K562 (cell line): ENCODE measurements around the gene ABR. TPM values are rescaled to one million over a fixed set of nuclear protein-coding genes. Genes with fewer than 3 reads are reported as not detected.

ENCODE experiments used
- ATAC-seq: fragments of 200-7000 bp; cut with Tn5 transposase; 3 replicates; pipeline ENCODE4 v1.9.1; 2020; ENCODE audit warnings: moderate library complexity
- BruUV-seq: library from RNA; stranded (reverse); fragments of 400-500 nt; replicated peaks from 2 replicates; lab custom pipeline; 2021; lab: Mats Ljungman, UMichigan
- CTCF ChIA-PET: fragments of 300-600 bp; formaldehyde crosslinking; extraction: SDS; loops from one replicate; lab custom pipeline; 2021; ENCODE audit warnings: low intra/inter-chr PET ratio; lab: Yijun Ruan, JAX
- POLR2A ChIA-PET: fragments of 300-600, 350-650 bp; sonication (Branson Sonifier 250); formaldehyde crosslinking; extraction: SDS; loops from one replicate; lab custom pipeline; 2021; ENCODE audit warnings: antibody characterized with exemption, inconsistent platforms; lab: Yijun Ruan, JAX
- DNase-seq, 4 experiments: peaks; one replicate each; pipeline versions ENCODE4 v3.0.0 to v3.0.0-alpha.2; 2011 to 2018; ENCODE audit warnings: low spot score in 3 of 4, mixed read lengths in 3 of 4; ENCODE audit errors: extremely low read depth in 1 of 4
- FAIRE-seq: peaks from 2 replicates; lab custom pipeline; 2011; peaks lifted over from hg19 to GRCh38; lab: Jason Lieb, UNC
- H2AFZ ChIP-seq: 2 replicates; pipeline ENCODE4 v1.6.0; 2011; ENCODE audit warnings: low read depth, low read length, control low read depth, inconsistent platforms
- H3K27ac ChIP-seq: fragments of 200-600 bp; 3 replicates; pipeline ENCODE4 v1.8.0; 2011; ENCODE audit warnings: low read depth, mild to moderate bottlenecking, control low read depth, inconsistent platforms, low read length, moderate library complexity, mixed read lengths; ENCODE audit errors: extremely low read depth
- H3K27me3 ChIP-seq, 2 experiments: fragments of 300-600 bp in 1 of 2; 2 replicates in 1 of 2; 3 replicates in 1 of 2; pipeline versions ENCODE4 v1.6.0 to v1.8.0; 2011; ENCODE audit warnings: inconsistent platforms in 2 of 2, low read length in 2 of 2, mild to moderate bottlenecking in 1 of 2, mixed read lengths in 1 of 2, moderate library complexity in 1 of 2; ENCODE audit not compliant: control insufficient read depth in 2 of 2, insufficient read depth in 2 of 2
- H3K36me3 ChIP-seq: fragments of 300-600 bp; 3 replicates; pipeline ENCODE4 v1.8.0; 2011; ENCODE audit warnings: mild to moderate bottlenecking, low read length, inconsistent platforms; ENCODE audit not compliant: control insufficient read depth, insufficient read depth
- H3K4me1 ChIP-seq, 2 experiments: fragments of 200-600 bp in 1 of 2; replicated peaks in 1 of 2; 2 replicates in 1 of 2; 3 replicates in 1 of 2; pipeline versions ENCODE4 v1.5.1 to v1.8.0; 2011; ENCODE audit warnings: inconsistent platforms in 2 of 2, low read length in 2 of 2, mild to moderate bottlenecking in 1 of 2, mixed read lengths in 1 of 2, moderate library complexity in 1 of 2; ENCODE audit not compliant: control insufficient read depth in 2 of 2, insufficient read depth in 2 of 2
- H3K4me2 ChIP-seq: 2 replicates; pipeline ENCODE4 v1.6.1; 2011; ENCODE audit warnings: low read length, control low read depth, inconsistent platforms, mixed read lengths; ENCODE audit not compliant: insufficient read depth
- H3K4me3 ChIP-seq: fragments of 200-600 bp; sonication (generic), shearing (Covaris generic); 2 replicates; pipeline ENCODE4 v1.5.1; 2016; ENCODE audit warnings: control low read depth, inconsistent platforms
- H3K79me2 ChIP-seq: fragments of 200-600 bp; 3 replicates; pipeline ENCODE4 v1.8.0; 2011; ENCODE audit warnings: low read length, inconsistent platforms; ENCODE audit not compliant: control insufficient read depth, insufficient read depth
- H3K9ac ChIP-seq, 2 experiments: 2 replicates each; pipeline versions ENCODE4 v1.6.0 to v1.6.1; 2011; ENCODE audit warnings: low read depth in 2 of 2, low read length in 2 of 2, control low read depth in 1 of 2, inconsistent platforms in 1 of 2, mild to moderate bottlenecking in 1 of 2, mixed read lengths in 1 of 2; ENCODE audit not compliant: insufficient read depth in 1 of 2
- H3K9me1 ChIP-seq: one replicate; pipeline ENCODE4 v1.6.0; 2011; ENCODE audit warnings: inconsistent platforms, mild to moderate bottlenecking, low read length, moderate library complexity; ENCODE audit not compliant: control insufficient read depth, insufficient read depth
- H3K9me3 ChIP-seq: replicated peaks from 2 replicates; pipeline ENCODE4 v1.5.1; 2011; ENCODE audit warnings: low read depth, low read length, inconsistent platforms; ENCODE audit not compliant: control insufficient read depth, insufficient read depth
- H4K20me1 ChIP-seq: replicated peaks from 2 replicates; pipeline ENCODE4 v1.6.1; 2011; ENCODE audit warnings: low read length, inconsistent platforms, mixed read lengths; ENCODE audit not compliant: control insufficient read depth, insufficient read depth
- CBFA2T3 ChIP-seq: fragments of 450-650 bp; IDR thresholded peaks from 2 replicates; pipeline ENCODE4 v1.6.1; 2017
- CBX8 ChIP-seq: fragments of 200-600 bp; sonication (generic); IDR thresholded peaks from 2 replicates; pipeline ENCODE4 v1.6.1; 2012; ENCODE audit warnings: borderline replicate concordance, mixed run types, low read depth, mild to moderate bottlenecking, moderate library complexity, mixed read lengths, low read length, control low read depth, inconsistent platforms; ENCODE audit not compliant: poor library complexity, severe bottlenecking; ENCODE audit errors: extremely low read depth
- FOXK2 ChIP-seq, 2 experiments: fragments of 450-650 bp; IDR thresholded peaks in 1 of 2; conservative IDR thresholded peaks in 1 of 2; 2 replicates each; pipeline ENCODE4 v1.6.1; 2016; ENCODE audit warnings: low read depth in 2 of 2, mild to moderate bottlenecking in 1 of 2
- HNRNPK ChIP-seq: fragments of 200-400 bp; formaldehyde crosslinking; IDR thresholded peaks from one replicate; pipeline ENCODE4 v1.6.1; 2018; ENCODE audit warnings: mild to moderate bottlenecking, low read depth, low read length; ENCODE audit not compliant: poor library complexity, severe bottlenecking
- HSF4 ChIP-seq: fragments of 250-450 bp; sonication (Bioruptor Pico); IDR thresholded peaks from 2 replicates; pipeline ENCODE4 v2.1.2; 2022; ENCODE audit warnings: mild to moderate bottlenecking, moderate library complexity, borderline replicate concordance
- PML ChIP-seq: IDR thresholded peaks from 2 replicates; pipeline ENCODE4 v1.6.1; 2012; ENCODE audit warnings: low read length, inconsistent platforms
- RUNX1 ChIP-seq: sonication (generic); IDR thresholded peaks from 2 replicates; pipeline ENCODE4 v1.6.1; 2016; ENCODE audit warnings: antibody characterized with exemption, low read depth
- SMAD3 ChIP-seq: fragments of 450-650 bp; formaldehyde crosslinking; conservative IDR thresholded peaks from 2 replicates; pipeline ENCODE4 v1.4.0; 2020; ENCODE audit warnings: mild to moderate bottlenecking
- SRSF3 ChIP-seq: fragments of 200-400 bp; formaldehyde crosslinking; IDR thresholded peaks from 2 replicates; pipeline ENCODE4 v1.6.1; 2016; ENCODE audit warnings: mild to moderate bottlenecking, low read length, moderate library complexity; ENCODE audit not compliant: insufficient read depth
- ZNF764 ChIP-seq: fragments of 250-450 bp; sonication (Bioruptor Pico); IDR thresholded peaks from 2 replicates; pipeline ENCODE4 v1.4.0; 2020; ENCODE audit warnings: low read depth, mild to moderate bottlenecking, moderate library complexity
- WGBS: fragments of 100-300 bp; shearing (Covaris generic); methylation state at CpG from one replicate; pipeline ENCODE4 v1.1.6; 2016; ENCODE audit warnings: low coverage, mixed read lengths; ENCODE audit not compliant: insufficient coverage; ENCODE audit errors: missing lambda C conversion rate; 5-methylcytosine and 5-hydroxymethylcytosine counted together
- in situ Hi-C: fragments of 300-500 bp; cut with MboI; formaldehyde crosslinking; loops from 4 replicates; pipeline ENCODE4 v1.15.0; 2018; ENCODE audit warnings: inconsistent platforms, mixed read lengths
- intact Hi-C: fragments of 100-400 bp; cut with micrococcal nuclease; formaldehyde crosslinking; loops from 2 replicates; pipeline ENCODE4 v1.14.2; 2022
- polyA plus RNA-seq, 8 experiments: library from polyadenylated mRNA; depleted of rRNA in 4 of 8; stranded (reverse) in 5 of 8; unstranded in 3 of 8; fragments of >200 nt; fragmentation: Nextera tagmentation in 2 of 8; fragmentation: Illumina TruSeq in 1 of 8; extraction: Ambion mirVana in 2 of 8; extraction: Trizol in 1 of 8; gene quantifications; 2 replicates each; pipeline versions ENCODE4 v1.2.1 to v1.2.3, GENCODE V29; 2011 to 2014; ENCODE audit warnings: inconsistent platforms in 1 of 8, missing spikeins in 1 of 8
- total RNA-seq, 7 experiments: library from RNA; depleted of rRNA in 6 of 7; stranded (reverse); fragments of >200 nt in 6 of 7; fragmentation: Illumina TruSeq in 2 of 7; extraction: Trizol in 2 of 7; gene quantifications; 2 replicates each; pipeline versions ENCODE4 v1.2.1 to v1.2.3, GENCODE V29; 2011 to 2021; ENCODE audit warnings: low replicate concordance in 1 of 7
- TF ChIP-seq, protein P1 (sequence below): fragments of 250-450 bp; sonication (Bioruptor Pico); IDR thresholded peaks from 2 replicates; pipeline ENCODE4 v1.8.0; 2022; ENCODE audit warnings: moderate library complexity, mild to moderate bottlenecking, inconsistent platforms
- TF ChIP-seq, protein P2 (sequence below): sonication (generic); formaldehyde crosslinking; IDR thresholded peaks from 2 replicates; pipeline ENCODE4 v1.8.1; 2022; ENCODE audit warnings: missing genetic modification reagents
- TF ChIP-seq, protein P3 (sequence below): fragments of 250-450 bp; sonication (Bioruptor Pico); IDR thresholded peaks from 2 replicates; pipeline ENCODE4 v1.5.0; 2021

The ABR gene
- total and polyA plus RNA-seq, 9 of the 15 experiments (the other 6 are each of a cell fraction or from before 2014, with no cell fraction given): 0.07 to 1.6 (median 0.37) TPM; not detected in 1

DNA sequence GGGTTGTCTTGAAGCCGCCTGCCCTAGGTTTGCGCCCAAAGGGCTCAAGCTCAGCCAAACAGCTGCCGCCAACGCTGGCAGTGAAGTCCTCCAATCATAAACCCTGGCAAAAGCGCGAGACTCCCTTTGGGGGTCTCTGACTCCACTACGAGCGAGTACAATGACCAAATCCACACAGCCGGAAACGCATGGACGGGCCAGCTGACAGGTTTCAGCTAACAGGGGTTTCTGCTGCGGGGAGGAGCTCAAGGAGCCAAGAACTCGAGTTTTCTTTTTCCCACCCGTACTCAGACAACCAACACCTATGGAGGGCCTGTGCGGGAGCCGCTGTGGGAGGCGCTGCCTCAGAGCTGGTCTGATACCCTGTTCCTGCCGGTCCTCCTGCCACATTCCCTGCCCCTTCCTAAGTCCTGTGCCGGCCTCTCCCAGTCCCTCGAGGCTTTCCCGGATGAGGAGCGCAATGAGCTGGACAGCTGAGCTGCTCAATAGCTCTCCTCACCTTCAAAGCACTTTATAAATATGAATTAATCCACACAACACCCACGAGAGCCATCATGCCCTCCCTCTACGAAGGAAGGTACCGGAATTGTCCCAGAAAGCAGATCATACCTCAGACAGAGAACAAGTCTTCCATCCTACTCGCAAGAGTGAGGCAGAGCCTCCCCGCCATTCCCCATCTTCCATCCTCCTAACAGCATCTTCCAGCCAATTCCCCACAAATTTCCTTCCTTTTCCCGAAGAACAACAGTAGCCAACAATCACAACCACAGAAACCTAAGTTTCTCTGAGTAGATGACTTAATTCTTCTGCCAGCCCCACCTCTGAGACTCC is 6.1 kb downstream of the ABR start:
- no TSS peak for BruUV-seq
- Histone ChIP-seq H3K4me1 (peaks cover 0 to under 1% of the 10 kb centered on the region in 2 experiments; a peak in 1 of 5 replicates), H3K36me3 (no peaks in the 10 kb centered on the region), H3K4me3 (no peak overlapping the region), H2AFZ (no peak overlapping the region), H3K27ac (no peak overlapping the region), H4K20me1 (no peaks in the 10 kb centered on the region; the same call in none of the 2 replicates), H3K79me2 (no peaks in the 10 kb centered on the region), H3K4me2 (no peak overlapping the region), H3K27me3 (peaks cover 8 to 58% of the 10 kb centered on the region in 2 experiments; a peak in 3 of 5 replicates), H3K9me1 (no peaks in the 10 kb centered on the region), H3K9me3 (no peaks in the 10 kb centered on the region), H3K9ac (no peak overlapping the region)
- FAIRE-seq (no peak), DNase-seq (no peak), ATAC-seq (no peak)
- WGBS: 3% methylated on average over 21 of the region's 28 CpGs
- intact Hi-C loops: no loop called here
- TF ChIP-seq CBX8 (no peak), PML (no peak), FOXK2 (conservative IDR thresholded peaks at IDR 0.05 in 1 of 2, IDR thresholded peaks at IDR 0.05 in 1 of 2; ENCODE audit: low read depth in 2 of 2) (no peak), CBFA2T3 (no peak), HNRNPK (no peak), SRSF3 (no peak), HSF4 (no peak), ZNF764 (CRISPR knock-in tag) (no peak), SMAD3 (CRISPR knock-in tag) (no peak), RUNX1 (no peak)
- TF ChIP-seq, protein P1, sequence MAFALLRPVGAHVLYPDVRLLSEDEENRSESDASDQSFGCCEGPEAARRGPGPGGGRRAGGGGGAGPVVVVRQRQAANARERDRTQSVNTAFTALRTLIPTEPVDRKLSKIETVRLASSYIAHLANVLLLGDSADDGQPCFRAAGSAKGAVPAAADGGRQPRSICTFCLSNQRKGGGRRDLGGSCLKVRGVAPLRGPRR (CRISPR knock-in tag): no peak
- TF ChIP-seq, protein P2, sequence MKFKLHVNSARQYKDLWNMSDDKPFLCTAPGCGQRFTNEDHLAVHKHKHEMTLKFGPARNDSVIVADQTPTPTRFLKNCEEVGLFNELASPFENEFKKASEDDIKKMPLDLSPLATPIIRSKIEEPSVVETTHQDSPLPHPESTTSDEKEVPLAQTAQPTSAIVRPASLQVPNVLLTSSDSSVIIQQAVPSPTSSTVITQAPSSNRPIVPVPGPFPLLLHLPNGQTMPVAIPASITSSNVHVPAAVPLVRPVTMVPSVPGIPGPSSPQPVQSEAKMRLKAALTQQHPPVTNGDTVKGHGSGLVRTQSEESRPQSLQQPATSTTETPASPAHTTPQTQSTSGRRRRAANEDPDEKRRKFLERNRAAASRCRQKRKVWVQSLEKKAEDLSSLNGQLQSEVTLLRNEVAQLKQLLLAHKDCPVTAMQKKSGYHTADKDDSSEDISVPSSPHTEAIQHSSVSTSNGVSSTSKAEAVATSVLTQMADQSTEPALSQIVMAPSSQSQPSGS (CRISPR knock-in tag): no peak
- TF ChIP-seq, protein P3, sequence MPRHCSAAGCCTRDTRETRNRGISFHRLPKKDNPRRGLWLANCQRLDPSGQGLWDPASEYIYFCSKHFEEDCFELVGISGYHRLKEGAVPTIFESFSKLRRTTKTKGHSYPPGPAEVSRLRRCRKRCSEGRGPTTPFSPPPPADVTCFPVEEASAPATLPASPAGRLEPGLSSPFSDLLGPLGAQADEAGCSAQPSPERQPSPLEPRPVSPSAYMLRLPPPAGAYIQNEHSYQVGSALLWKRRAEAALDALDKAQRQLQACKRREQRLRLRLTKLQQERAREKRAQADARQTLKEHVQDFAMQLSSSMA: no peak
- in situ Hi-C loops: no loop called here
- ChIA-PET POLR2A (no interaction called here), CTCF (no interaction called here)
